Adipocyte (in vitro differentiated cells): ENCODE data around the gene PPP1R16B.

Experiments
- DNase-seq: peaks from one replicate; pipeline ENCODE4 v3.0.0-alpha.2; 2015; ENCODE audit warnings: low read depth
- H3K27me3 ChIP-seq: replicated peaks from 2 replicates; pipeline ENCODE4 v1.7.0; 2013; ENCODE audit warnings: mild to moderate bottlenecking, low read length, moderate library complexity; ENCODE audit not compliant: control insufficient read depth, insufficient read depth
- H3K36me3 ChIP-seq: 2 replicates; pipeline ENCODE4 v1.7.0; 2013; ENCODE audit warnings: low read length, mild to moderate bottlenecking, moderate library complexity; ENCODE audit not compliant: control insufficient read depth, insufficient read depth, severe bottlenecking
- H3K4me1 ChIP-seq: 2 replicates; pipeline ENCODE4 v1.7.0; 2013; ENCODE audit warnings: mild to moderate bottlenecking, low read length, moderate library complexity; ENCODE audit not compliant: control insufficient read depth, insufficient read depth
- H3K4me3 ChIP-seq: 2 replicates; pipeline ENCODE4 v1.7.0; 2013; ENCODE audit warnings: mild to moderate bottlenecking, low read length, moderate library complexity
- H3K9ac ChIP-seq: 2 replicates; pipeline ENCODE4 v1.7.0; 2013; ENCODE audit warnings: mild to moderate bottlenecking, low read length, moderate library complexity
- H3K9me3 ChIP-seq: 2 replicates; pipeline ENCODE4 v1.7.0; 2013; ENCODE audit warnings: mild to moderate bottlenecking, low read length, moderate library complexity; ENCODE audit not compliant: control insufficient read depth

PPP1R16B gene

GRCh38 chr20:38935285-38935684, 129.8 kb downstream of the PPP1R16B start:
- H3K9me3 ChIP-seq, result no peaks in the 10 kb centered on the region

DNA sequence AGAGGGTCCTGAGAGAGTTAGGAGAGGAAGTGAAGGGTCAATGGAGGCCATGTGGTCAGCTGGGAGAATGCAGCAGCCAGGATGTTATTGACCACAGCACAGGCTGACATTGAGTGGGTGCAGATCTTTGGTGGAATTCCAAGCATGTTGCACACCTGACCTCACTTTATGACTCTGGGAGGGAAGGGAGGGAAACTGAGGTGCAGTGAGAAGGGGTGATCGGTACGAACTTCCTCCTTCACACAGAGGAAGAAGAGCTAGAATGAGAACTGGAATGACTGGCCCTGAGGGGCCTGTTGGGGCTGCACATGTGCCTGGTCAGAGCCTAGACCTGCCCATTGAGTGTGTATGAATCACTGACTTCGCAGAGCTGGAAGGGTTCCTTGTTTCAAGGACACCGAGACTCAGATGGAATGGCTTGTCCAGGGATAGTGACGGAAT, 130.5 kb downstream of the PPP1R16B start:
- no peak overlapping the region for H3K4me3 ChIP-seq
- peaks cover 22% of the 10 kb centered on the region for H3K4me1 ChIP-seq
- H3K9me3 ChIP-seq, result no peaks in the 10 kb centered on the region
- no peak for DNase-seq
- no peaks in the 10 kb centered on the region for H3K36me3 ChIP-seq
- H3K9ac ChIP-seq, result no peak overlapping the region
- no peaks in the 10 kb centered on the region for H3K27me3 ChIP-seq

More at GRCh38 chr20:38935285-38935684, 129.8 kb downstream of the PPP1R16B start:
- Histone ChIP-seq H3K4me1 (peaks cover 22% of the 10 kb centered on the region), H3K27me3 (no peaks in the 10 kb centered on the region), H3K9ac (no peak overlapping the region), H3K4me3 (no peak overlapping the region), H3K36me3 (no peaks in the 10 kb centered on the region)
- DNase-seq, result peak; percentile 7

DNA sequence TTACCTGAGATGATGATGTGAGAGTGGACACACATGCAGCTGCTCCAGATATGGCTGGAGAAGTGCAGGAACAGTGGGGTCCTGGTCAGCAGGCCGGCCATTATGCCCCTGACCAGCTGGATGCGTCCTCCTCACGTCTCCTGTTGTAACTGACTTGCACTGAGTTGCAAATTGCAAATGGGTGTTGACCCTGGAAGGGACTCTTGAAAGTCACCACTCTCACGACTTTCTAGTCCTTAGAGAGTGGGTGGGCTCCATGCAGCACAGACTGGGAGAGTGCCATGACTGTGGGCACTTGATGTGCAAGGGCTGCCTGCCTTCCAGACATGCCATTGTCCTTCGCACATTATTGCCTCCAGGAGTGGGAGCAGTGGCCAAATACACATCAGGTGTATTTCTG, 131.5 kb downstream of the PPP1R16B start:
- no peak for DNase-seq

GRCh38 chr20:38937978-38938473, 132.5 kb downstream of the PPP1R16B start:
- no peaks in the 10 kb centered on the region for H3K36me3 ChIP-seq

More for the DNA sequence above, 131.5 kb downstream of the PPP1R16B start:
- H3K4me1 ChIP-seq, result peaks cover 19% of the 10 kb centered on the region
- no peaks in the 10 kb centered on the region for H3K27me3 ChIP-seq
- H3K9ac ChIP-seq, result no peak overlapping the region
- no peaks in the 10 kb centered on the region for H3K36me3 ChIP-seq
- H3K4me3 ChIP-seq, result no peak overlapping the region
- no peaks in the 10 kb centered on the region for H3K9me3 ChIP-seq

DNA sequence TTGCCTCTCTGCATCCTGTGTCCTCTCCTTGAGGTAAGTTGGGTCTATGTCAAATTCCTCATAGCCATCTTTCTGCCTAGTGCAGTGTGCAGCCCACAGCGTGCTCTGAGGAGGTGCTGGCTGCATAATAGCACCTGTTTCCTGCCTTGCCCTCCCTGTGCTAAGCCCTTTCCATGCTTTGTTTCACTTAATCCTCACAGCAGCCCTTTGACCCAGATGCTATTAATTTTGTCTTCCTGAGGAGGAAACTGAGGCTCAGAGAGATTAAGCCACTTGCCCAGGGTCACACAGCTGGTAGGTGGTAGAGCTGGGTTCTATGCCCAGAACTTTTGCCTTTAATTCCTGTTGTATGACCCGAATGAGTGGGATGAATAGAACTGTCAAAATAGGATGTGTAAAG, 134.2 kb downstream of the PPP1R16B start:
- peaks cover 5% of the 10 kb centered on the region for H3K4me1 ChIP-seq
- DNase-seq, result no peak
- H3K9ac ChIP-seq, result no peak overlapping the region
- no peaks in the 10 kb centered on the region for H3K9me3 ChIP-seq
- H3K4me3 ChIP-seq, result no peak overlapping the region
- H3K27me3 ChIP-seq, result no peaks in the 10 kb centered on the region
- H3K36me3 ChIP-seq, result no peaks in the 10 kb centered on the region

More at GRCh38 chr20:38937978-38938473, 132.5 kb downstream of the PPP1R16B start:
- Histone ChIP-seq H3K4me1 (peaks cover 9% of the 10 kb centered on the region), H3K4me3 (no peak overlapping the region), H3K9me3 (no peaks in the 10 kb centered on the region), H3K9ac (no peak overlapping the region), H3K27me3 (no peaks in the 10 kb centered on the region)
- DNase-seq, result no peak

- DNase-seq, result no peak
- no peaks in the 10 kb centered on the region for H3K9me3 ChIP-seq
- peaks cover 8% of the 10 kb centered on the region for H3K4me1 ChIP-seq
- no peak overlapping the region for H3K9ac ChIP-seq
- H3K4me3 ChIP-seq, result no peak overlapping the region
- H3K36me3 ChIP-seq, result no peaks in the 10 kb centered on the region
- no peaks in the 10 kb centered on the region for H3K27me3 ChIP-seq
These were observed 135.1 kb downstream of the PPP1R16B start for GRCh38 chr20:38940644-38941043.

GRCh38 chr20:38941726-38942389, 136.4 kb downstream of the PPP1R16B start:
- Histone ChIP-seq H3K36me3 (no peaks in the 10 kb centered on the region), H3K9me3 (no peaks in the 10 kb centered on the region)
- DNase-seq, result no peak

GRCh38 chr20:38945012-38945411, 139.5 kb downstream of the PPP1R16B start:
- Histone ChIP-seq H3K4me3 (no peak overlapping the region), H3K9ac (no peak overlapping the region), H3K4me1 (peaks cover 3% of the 10 kb centered on the region), H3K36me3 (no peaks in the 10 kb centered on the region), H3K27me3 (no peaks in the 10 kb centered on the region), H3K9me3 (no peaks in the 10 kb centered on the region)
- DNase-seq, result no peak

More at GRCh38 chr20:38941726-38942389, 136.4 kb downstream of the PPP1R16B start:
- Histone ChIP-seq H3K4me3 (no peak overlapping the region), H3K9ac (no peak overlapping the region), H3K27me3 (no peaks in the 10 kb centered on the region), H3K4me1 (peaks cover 3% of the 10 kb centered on the region)

- Histone ChIP-seq H3K9ac (no peak overlapping the region), H3K27me3 (no peaks in the 10 kb centered on the region), H3K4me1 (peaks cover 3% of the 10 kb centered on the region), H3K9me3 (no peaks in the 10 kb centered on the region), H3K36me3 (no peaks in the 10 kb centered on the region), H3K4me3 (no peak overlapping the region)
- DNase-seq, result no peak
These were observed 141.3 kb downstream of the PPP1R16B start for GRCh38 chr20:38946836-38947235.

- H3K4me1 ChIP-seq, result peaks cover 3% of the 10 kb centered on the region
- H3K9ac ChIP-seq, result no peak overlapping the region
- H3K9me3 ChIP-seq, result no peaks in the 10 kb centered on the region
- H3K36me3 ChIP-seq, result no peaks in the 10 kb centered on the region
- H3K4me3 ChIP-seq, result no peak overlapping the region
- DNase-seq, result no peak
- H3K27me3 ChIP-seq, result no peaks in the 10 kb centered on the region
These were observed 142.4 kb downstream of the PPP1R16B start for GRCh38 chr20:38947931-38948362.

GRCh38 chr20:38950254-38950653, 144.8 kb downstream of the PPP1R16B start:
- Histone ChIP-seq H3K9me3 (no peaks in the 10 kb centered on the region), H3K4me3 (no peak overlapping the region), H3K9ac (no peak overlapping the region), H3K27me3 (no peaks in the 10 kb centered on the region), H3K4me1 (no peaks in the 10 kb centered on the region), H3K36me3 (no peaks in the 10 kb centered on the region)
- DNase-seq, result no peak
